ENCODE data around the gene MAGEA8.
"Not testable (repeated sequence)": the region's sequence is repeated elsewhere in the genome, so short reads cannot be mapped to it uniquely, and the experiment has no call there.

MAGEA8 gene

GRCh38 chrX:149877636-149878035 is 3.3 kb upstream of the MAGEA8 start:
- DNase-seq, result no peak
- in situ Hi-C loops (cut with HindIII; ENCODE audit: low pct_ligation_motif_present, low pct_unique_long_range_greater_than_20kb, low sequenced_read_pairs), result no loop called here

- in situ Hi-C loops (cut with HindIII; ENCODE audit: low pct_ligation_motif_present, low pct_unique_long_range_greater_than_20kb, low sequenced_read_pairs); DNase-seq: not testable (repeated sequence)
Observed at GRCh38 chrX:149890828-149891227, 9.8 kb downstream of the MAGEA8 start.

- in situ Hi-C loops (cut with HindIII; ENCODE audit: low pct_ligation_motif_present, low pct_unique_long_range_greater_than_20kb, low sequenced_read_pairs), result no loop called here
- no peak for DNase-seq
Observed at GRCh38 chrX:149898554-149898953, 17.6 kb downstream of the MAGEA8 start.

- DNase-seq, result peak; percentile 6
- in situ Hi-C loops (cut with HindIII; ENCODE audit: low pct_ligation_motif_present, low pct_unique_long_range_greater_than_20kb, low sequenced_read_pairs), result no loop called here
Observed at GRCh38 chrX:149903889-149904748, 23.1 kb downstream of the MAGEA8 start.

- DNase-seq, result no peak
- in situ Hi-C loops (cut with HindIII; ENCODE audit: low pct_ligation_motif_present, low pct_unique_long_range_greater_than_20kb, low sequenced_read_pairs), result no loop called here
Observed at GRCh38 chrX:149908308-149908707, 27.3 kb downstream of the MAGEA8 start.

- in situ Hi-C loops (cut with HindIII; ENCODE audit: low pct_ligation_motif_present, low pct_unique_long_range_greater_than_20kb, low sequenced_read_pairs), result no loop called here
- no peak for DNase-seq
Observed at GRCh38 chrX:149908727-149909126, 27.7 kb downstream of the MAGEA8 start.

GRCh38 chrX:149909324-149910177 is 28.6 kb downstream of the MAGEA8 start:
- in situ Hi-C loops (cut with HindIII; ENCODE audit: low pct_ligation_motif_present, low pct_unique_long_range_greater_than_20kb, low sequenced_read_pairs), result no loop called here
- DNase-seq, result no peak

GRCh38 chrX:149910178-149910695 is 29.3 kb downstream of the MAGEA8 start:
- in situ Hi-C loops (cut with HindIII; ENCODE audit: low pct_ligation_motif_present, low pct_unique_long_range_greater_than_20kb, low sequenced_read_pairs), result no loop called here
- DNase-seq, result no peak

GRCh38 chrX:149916745-149917392 is 35.9 kb downstream of the MAGEA8 start:
- in situ Hi-C loops (cut with HindIII; ENCODE audit: low pct_ligation_motif_present, low pct_unique_long_range_greater_than_20kb, low sequenced_read_pairs), result no loop called here
- no peak for DNase-seq

GRCh38 chrX:149923836-149924235 is 42.9 kb downstream of the MAGEA8 start:
- DNase-seq; in situ Hi-C loops (cut with HindIII; ENCODE audit: low pct_ligation_motif_present, low pct_unique_long_range_greater_than_20kb, low sequenced_read_pairs): not testable (repeated sequence)

- in situ Hi-C loops (cut with HindIII; ENCODE audit: low pct_ligation_motif_present, low pct_unique_long_range_greater_than_20kb, low sequenced_read_pairs); DNase-seq: not testable (repeated sequence)
Observed at GRCh38 chrX:149924434-149924833, 43.5 kb downstream of the MAGEA8 start.

GRCh38 chrX:149927245-149927963 is 46.4 kb downstream of the MAGEA8 start:
- in situ Hi-C loops (cut with HindIII; ENCODE audit: low pct_ligation_motif_present, low pct_unique_long_range_greater_than_20kb, low sequenced_read_pairs); DNase-seq: not testable (repeated sequence)

- DNase-seq; in situ Hi-C loops (cut with HindIII; ENCODE audit: low pct_ligation_motif_present, low pct_unique_long_range_greater_than_20kb, low sequenced_read_pairs): not testable (repeated sequence)
Observed at GRCh38 chrX:149927964-149928258, 46.9 kb downstream of the MAGEA8 start.

GRCh38 chrX:149928635-149929034 is 47.7 kb downstream of the MAGEA8 start:
- in situ Hi-C loops (cut with HindIII; ENCODE audit: low pct_ligation_motif_present, low pct_unique_long_range_greater_than_20kb, low sequenced_read_pairs), result not testable (repeated sequence)

GRCh38 chrX:149929400-149929799 is 48.4 kb downstream of the MAGEA8 start, which contains the start of gene HSFX4:
Gene HSFX4, plus strand, starts transcription at chrX:149929573. Its CDS starts 72 bp downstream, at chrX:149929645.
- in situ Hi-C loops (cut with HindIII; ENCODE audit: low pct_ligation_motif_present, low pct_unique_long_range_greater_than_20kb, low sequenced_read_pairs); DNase-seq: not testable (repeated sequence)

More at GRCh38 chrX:149928635-149929034, 47.7 kb downstream of the MAGEA8 start:
- not testable (repeated sequence) for DNase-seq

GRCh38 chrX:149931355-149931754 is 50.4 kb downstream of the MAGEA8 start:
- DNase-seq; in situ Hi-C loops (cut with HindIII; ENCODE audit: low pct_ligation_motif_present, low pct_unique_long_range_greater_than_20kb, low sequenced_read_pairs): not testable (repeated sequence)

- DNase-seq, result not testable (repeated sequence)
Observed at GRCh38 chrX:149932150-149932549, 51.2 kb downstream of the MAGEA8 start.

GRCh38 chrX:149932970-149933369 is 52.0 kb downstream of the MAGEA8 start:
- DNase-seq; in situ Hi-C loops (cut with HindIII; ENCODE audit: low pct_ligation_motif_present, low pct_unique_long_range_greater_than_20kb, low sequenced_read_pairs): not testable (repeated sequence)

More at GRCh38 chrX:149932150-149932549, 51.2 kb downstream of the MAGEA8 start:
- in situ Hi-C loops (cut with HindIII; ENCODE audit: low pct_ligation_motif_present, low pct_unique_long_range_greater_than_20kb, low sequenced_read_pairs), result not testable (repeated sequence)
